Left lung (tissue), 10 donors: Measurements from ENCODE around the gene BCAS1. TPM values are rescaled to one million over a fixed set of nuclear protein-coding genes. Genes with fewer than 3 reads are reported as not detected.

Source experiments
- ATAC-seq: fragments of 200-7000 bp; cut with Tn5 transposase; one replicate; pipeline ENCODE4 v1.9.1; 2020; ENCODE audit warnings: moderate library complexity
- DNase-seq, 4 donors: peaks; one replicate each; pipeline ENCODE4 v3.0.0-alpha.2; 2013 to 2020
- H3K27ac ChIP-seq, 2 donors: fragments of 200-600 bp; sonication (generic) in 1 of 2; one replicate each; pipeline versions ENCODE4 v1.5.0 to v1.8.0; 2020 to 2021
- H3K27me3 ChIP-seq, 2 donors: fragments of 200-600 bp; sonication (generic) in 1 of 2; one replicate each; pipeline versions ENCODE4 v1.5.0 to v1.8.0; 2020 to 2021
- H3K36me3 ChIP-seq, 2 donors: fragments of 200-600 bp; sonication (generic) in 1 of 2; one replicate each; pipeline versions ENCODE4 v1.5.0 to v1.8.0; 2020 to 2021
- H3K4me1 ChIP-seq, 2 donors: fragments of 200-600 bp; one replicate each; pipeline ENCODE4 v1.8.0; 2021
- H3K4me3 ChIP-seq, 2 donors: fragments of 200-600 bp; sonication (generic) in 1 of 2; one replicate each; pipeline versions ENCODE4 v1.5.0 to v1.8.0; 2020 to 2021; ENCODE audit warnings: mild to moderate bottlenecking in 1 of 2
- H3K9me3 ChIP-seq, 2 donors: fragments of 200-600 bp; sonication (generic) in 1 of 2; one replicate each; pipeline versions ENCODE4 v1.5.0 to v1.8.0; 2020 to 2021
- intact Hi-C, 2 donors: fragments of 100-400 bp; cut with DNase I; formaldehyde crosslinking; loops; one replicate each; pipeline versions ENCODE4 v1.11.2 to v1.14.2; 2022
- polyA plus RNA-seq, 6 donors: library from polyadenylated mRNA; unstranded; fragments of 120-200 nt; gene quantifications; one replicate each; pipeline ENCODE4 v1.2.1, GENCODE V29; 2013; ENCODE audit not compliant: insufficient read length in 6 of 6
- total RNA-seq, 2 donors: library from RNA; stranded (reverse); fragmentation: NEBNext Ultra II Directional; extraction: Animal tissue kit (Norgen Biotek cat#: 25700); gene quantifications; one replicate each; pipeline ENCODE4 v1.2.1, GENCODE V29; 2021
- TF ChIP-seq, protein P1 (sequence below), 2 donors: fragments of 200-600 bp; sonication (generic) in 1 of 2; IDR thresholded peaks; one replicate each; pipeline versions ENCODE4 v1.5.0 to v1.8.0; 2021; ENCODE audit warnings: antibody characterized with exemption in 2 of 2
- donor health status: DM: no; HTN: yes; CAD: no.
- donor health status: DM: no; HTN: no; CAD: no.

The BCAS1 gene
- total and polyA plus RNA-seq, 8 donors, result 0.44 to 1.6 (median 0.81) TPM

- Histone ChIP-seq H3K27me3 (no peaks in the 10 kb centered on the region), H3K9me3 (no peaks in the 10 kb centered on the region), H3K36me3 (no peaks in the 10 kb centered on the region), H3K27ac (no peak overlapping the region), H3K4me1 (no peaks in the 10 kb centered on the region), H3K4me3 (no peak overlapping the region)
- TF ChIP-seq, protein P1, sequence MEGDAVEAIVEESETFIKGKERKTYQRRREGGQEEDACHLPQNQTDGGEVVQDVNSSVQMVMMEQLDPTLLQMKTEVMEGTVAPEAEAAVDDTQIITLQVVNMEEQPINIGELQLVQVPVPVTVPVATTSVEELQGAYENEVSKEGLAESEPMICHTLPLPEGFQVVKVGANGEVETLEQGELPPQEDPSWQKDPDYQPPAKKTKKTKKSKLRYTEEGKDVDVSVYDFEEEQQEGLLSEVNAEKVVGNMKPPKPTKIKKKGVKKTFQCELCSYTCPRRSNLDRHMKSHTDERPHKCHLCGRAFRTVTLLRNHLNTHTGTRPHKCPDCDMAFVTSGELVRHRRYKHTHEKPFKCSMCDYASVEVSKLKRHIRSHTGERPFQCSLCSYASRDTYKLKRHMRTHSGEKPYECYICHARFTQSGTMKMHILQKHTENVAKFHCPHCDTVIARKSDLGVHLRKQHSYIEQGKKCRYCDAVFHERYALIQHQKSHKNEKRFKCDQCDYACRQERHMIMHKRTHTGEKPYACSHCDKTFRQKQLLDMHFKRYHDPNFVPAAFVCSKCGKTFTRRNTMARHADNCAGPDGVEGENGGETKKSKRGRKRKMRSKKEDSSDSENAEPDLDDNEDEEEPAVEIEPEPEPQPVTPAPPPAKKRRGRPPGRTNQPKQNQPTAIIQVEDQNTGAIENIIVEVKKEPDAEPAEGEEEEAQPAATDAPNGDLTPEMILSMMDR (IDR thresholded peaks at IDR 0.05), result peak; percentile 92 to 93
- peak; percentile 85 for ATAC-seq
- intact Hi-C loops, result loop anchor here in 1 of 2 donors (10.0 kb wide), 1 partner anchor 542 kb away; no protein-coding TSS in a partner anchor
- peak in 3 of 4 donors; percentile 56 to 91 (median 84) for DNase-seq
Measured at GRCh38 chr20:54103067-54103761, 32.8 kb upstream of the BCAS1 start.

DNA sequence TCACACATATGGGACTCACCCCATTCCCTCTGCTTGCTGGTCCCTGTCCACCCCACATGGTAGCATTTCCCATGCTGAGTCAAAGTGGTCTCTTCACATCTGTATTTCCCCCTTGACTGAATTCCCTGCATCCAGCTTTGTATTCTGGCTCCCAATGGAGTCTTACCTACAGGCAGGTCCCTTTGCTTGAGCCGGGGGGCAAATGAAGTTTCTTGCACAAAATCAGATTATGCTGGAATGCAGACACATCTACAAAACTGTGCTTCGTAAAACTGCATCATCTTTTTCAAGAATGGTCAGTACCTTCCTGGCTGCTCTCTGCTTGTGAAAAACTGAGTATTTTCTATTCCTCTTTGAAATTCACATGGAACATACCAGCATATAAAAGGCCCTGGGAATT is 32.1 kb upstream of the BCAS1 start:
- Histone ChIP-seq H3K27me3 (no peaks in the 10 kb centered on the region), H3K9me3 (no peaks in the 10 kb centered on the region), H3K36me3 (no peaks in the 10 kb centered on the region), H3K4me3 (no peak overlapping the region), H3K27ac (no peak overlapping the region), H3K4me1 (no peaks in the 10 kb centered on the region)
- intact Hi-C loops, result loop anchor here in 1 of 2 donors (10.0 kb wide), 1 partner anchor 542 kb away; no protein-coding TSS in a partner anchor
- TF ChIP-seq, protein P1 (IDR thresholded peaks at IDR 0.05), result no peak
- ATAC-seq (no peak), DNase-seq (no peak)

- H3K36me3 ChIP-seq, result no peaks in the 10 kb centered on the region
- ATAC-seq (no peak), DNase-seq (no peak)
- H3K4me3 ChIP-seq, result no peak overlapping the region
- no peaks in the 10 kb centered on the region for H3K9me3 ChIP-seq
- H3K27me3 ChIP-seq, result peaks cover 0 to 5% of the 10 kb centered on the region in 2 donors
- intact Hi-C loops, result loop anchor here in 1 of 2 donors (10.0 kb wide), 1 partner anchor 544 kb away; no protein-coding TSS in a partner anchor
- no peak overlapping the region for H3K27ac ChIP-seq
- no peaks in the 10 kb centered on the region for H3K4me1 ChIP-seq
- TF ChIP-seq, protein P1 (IDR thresholded peaks at IDR 0.05), result no peak
Measured at GRCh38 chr20:54100563-54100962, 30.2 kb upstream of the BCAS1 start.

- DNase-seq (no peak), ATAC-seq (no peak)
- Histone ChIP-seq H3K4me1 (no peaks in the 10 kb centered on the region), H3K27me3 (peaks cover 0 to 5% of the 10 kb centered on the region in 2 donors), H3K36me3 (no peaks in the 10 kb centered on the region), H3K4me3 (no peak overlapping the region), H3K27ac (no peak overlapping the region), H3K9me3 (no peaks in the 10 kb centered on the region)
- TF ChIP-seq, protein P1 (IDR thresholded peaks at IDR 0.05), result no peak
- intact Hi-C loops, result loop anchor here in 1 of 2 donors (5.0 to 10.0 kb wide), 2 partner anchors 97 to 545 kb away; no protein-coding TSS in a partner anchor
Measured at GRCh38 chr20:54099894-54100293, 29.5 kb upstream of the BCAS1 start.

DNA sequence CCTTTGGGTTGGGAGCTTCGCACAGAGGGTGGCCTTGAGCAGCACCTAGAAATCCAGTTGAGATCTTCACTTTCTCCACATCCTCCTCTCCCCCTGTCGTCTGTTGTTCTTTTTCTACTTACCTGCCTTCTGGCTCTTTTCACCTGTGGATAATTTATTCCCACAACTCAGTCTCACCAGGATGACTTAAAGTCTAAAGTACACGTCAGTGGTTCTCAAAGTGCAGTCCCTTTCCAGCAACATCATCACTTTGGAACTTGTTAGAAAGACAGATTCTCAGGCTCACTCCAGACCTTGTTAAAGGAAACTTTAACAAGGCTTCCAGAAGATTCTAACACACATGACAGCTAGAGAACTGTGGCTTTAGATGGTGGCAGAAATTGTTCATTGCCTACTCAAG is 27.7 kb upstream of the BCAS1 start:
- Histone ChIP-seq H3K36me3 (no peaks in the 10 kb centered on the region), H3K9me3 (no peaks in the 10 kb centered on the region), H3K27me3 (peaks cover 0 to 10% of the 10 kb centered on the region in 2 donors), H3K4me1 (no peaks in the 10 kb centered on the region), H3K4me3 (no peak overlapping the region), H3K27ac (no peak overlapping the region)
- ATAC-seq (no peak), DNase-seq (no peak)
- TF ChIP-seq, protein P1 (IDR thresholded peaks at IDR 0.05), result no peak
- intact Hi-C loops, result loop anchor here in 1 of 2 donors (5.0 kb wide), 1 partner anchor 99 kb away; no protein-coding TSS in a partner anchor
